HEK293 (cell line): ENCODE data around the gene RACK1.
"Not testable (repeated sequence)": the region's sequence is repeated elsewhere in the genome, so short reads cannot be mapped to it uniquely, and the experiment has no call there.

Experiments
- CTCF ChIA-PET: fragments of 350-600 bp; formaldehyde crosslinking; extraction: SDS; loops from one replicate; lab custom pipeline; 2021; ENCODE audit warnings: antibody characterized with exemption; lab: Yijun Ruan, JAX
- POLR2A ChIA-PET: fragments of 300-600 bp; formaldehyde crosslinking; extraction: SDS; loops from one replicate; lab custom pipeline; 2020; ENCODE audit warnings: antibody characterized with exemption, inconsistent platforms; lab: Yijun Ruan, JAX
- H3K27ac ChIP-seq: fragments of 200-500 bp; sonication (Bioruptor generic); 2 replicates; pipeline ENCODE4 v1.5.1; 2014; ENCODE audit warnings: low read depth, low read length, control low read depth, inconsistent platforms; ENCODE audit errors: extremely low read depth
- H3K36me3 ChIP-seq, 2 experiments: fragments of 200-500 bp in 1 of 2; sonication (Bioruptor generic) in 1 of 2; 1 replicate in 1 of 2; 2 replicates in 1 of 2; pipeline ENCODE4 v1.5.1; 2014 to 2017; ENCODE audit warnings: inconsistent platforms in 2 of 2, low read length in 2 of 2; ENCODE audit not compliant: control insufficient read depth in 2 of 2, insufficient read depth in 1 of 2
- H3K4me1 ChIP-seq: fragments of 200-500 bp; sonication (Bioruptor generic); 2 replicates; pipeline ENCODE4 v1.5.1; 2014; ENCODE audit warnings: mild to moderate bottlenecking, low read length, inconsistent platforms; ENCODE audit not compliant: control insufficient read depth, insufficient read depth
- H3K4me3 ChIP-seq: 2 replicates; pipeline ENCODE4 v1.5.1; 2011; ENCODE audit warnings: low read depth, mild to moderate bottlenecking, control low read depth, low read length, moderate library complexity
- H3K9me3 ChIP-seq: fragments of 200-500 bp; sonication (Bioruptor generic); 2 replicates; pipeline ENCODE4 v1.5.1; 2014; ENCODE audit warnings: low read depth, low read length, inconsistent platforms; ENCODE audit not compliant: control insufficient read depth, insufficient read depth
- GLI2 ChIP-seq: fragments of 450-650 bp; formaldehyde crosslinking; IDR thresholded peaks from 2 replicates; pipeline ENCODE4; 2017; ENCODE audit warnings: missing biosample characterization, missing genetic modification characterization, low read depth, borderline replicate concordance
- ZEB2 ChIP-seq: fragments of 450-650 bp; formaldehyde crosslinking; IDR thresholded peaks from 2 replicates; pipeline ENCODE4 v1.5.1; 2016; ENCODE audit warnings: missing biosample characterization, missing genetic modification characterization
- ZNF18 ChIP-seq: fragments of 450-650 bp; formaldehyde crosslinking; IDR thresholded peaks from 2 replicates; pipeline ENCODE4 v1.5.1; 2016; ENCODE audit warnings: missing biosample characterization, missing genetic modification characterization
- ZNF366 ChIP-seq: fragments of 450-650 bp; formaldehyde crosslinking; conservative IDR thresholded peaks from 2 replicates; pipeline ENCODE4 v1.5.1; 2016; ENCODE audit warnings: missing biosample characterization, missing genetic modification characterization
- ZNF416 ChIP-seq: fragments of 450-650 bp; formaldehyde crosslinking; IDR thresholded peaks from 2 replicates; pipeline ENCODE4 v1.5.1; 2016; ENCODE audit warnings: missing biosample characterization, missing genetic modification characterization
- ZNF580 ChIP-seq: fragments of 450-650 bp; formaldehyde crosslinking; IDR thresholded peaks from 2 replicates; pipeline ENCODE4 v1.5.1; 2016; ENCODE audit warnings: missing biosample characterization, missing genetic modification characterization
- ZNF660 ChIP-seq: fragments of 450-650 bp; IDR thresholded peaks from 2 replicates; pipeline ENCODE4 v1.5.1; 2018; ENCODE audit warnings: missing biosample characterization, mild to moderate bottlenecking, missing genetic modification characterization
- TF ChIP-seq, protein P1 (sequence below): fragments of 450-650 bp; formaldehyde crosslinking; IDR thresholded peaks from 2 replicates; pipeline ENCODE4 v1.5.1; 2016; ENCODE audit warnings: missing biosample characterization, missing genetic modification characterization
- TF ChIP-seq, protein P2 (sequence below): fragments of 450-650 bp; formaldehyde crosslinking; IDR thresholded peaks from 2 replicates; pipeline ENCODE4 v1.5.1; 2016; ENCODE audit warnings: missing biosample characterization, missing genetic modification characterization

Gene RACK1

DNA sequence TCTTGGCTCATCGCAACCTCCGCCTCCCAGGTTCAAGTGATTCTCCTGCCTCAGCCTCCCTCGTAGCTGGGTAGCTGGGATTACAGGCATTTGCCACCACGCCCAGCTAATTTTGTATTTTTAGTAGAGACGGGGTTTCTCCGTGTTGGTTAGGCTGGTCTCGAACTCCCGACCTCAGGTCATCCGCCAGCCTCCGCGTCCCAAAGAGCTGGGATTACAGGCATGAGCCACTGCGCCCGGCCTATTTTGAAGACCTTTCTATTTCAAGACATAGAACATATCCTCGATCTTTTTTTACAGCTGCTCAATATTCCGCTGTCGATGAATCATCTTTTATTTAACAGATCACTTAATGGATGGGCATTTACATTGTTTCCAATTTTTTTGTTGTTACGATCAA, 33.0 kb downstream of the RACK1 start:
- H3K36me3 ChIP-seq, H3K9me3 ChIP-seq, H3K27ac ChIP-seq, H3K4me1 ChIP-seq, H3K4me3 ChIP-seq: not testable (repeated sequence)
- POLR2A ChIA-PET = interaction anchor here (1.0 kb wide), 1 partner anchor 13 kb away, joined by 3 read pairs; the partner anchor contains the start of gene TRIM41
- CTCF ChIA-PET = interaction anchor here (0.8 to 0.9 kb wide), 3 partner anchors 18 to 342 kb away, joined by 3 read pairs; no protein-coding TSS in a partner anchor
- peak; percentile 78 for TF ChIP-seq ZNF580

GRCh38 chr5:181210148-181210547, 33.6 kb downstream of the RACK1 start:
- CTCF ChIA-PET = interaction anchor here (0.9 kb wide), 1 partner anchor 17 kb away, joined by 3 read pairs; no protein-coding TSS in a partner anchor
- H3K36me3 ChIP-seq, H3K4me1 ChIP-seq, H3K9me3 ChIP-seq, H3K27ac ChIP-seq, H3K4me3 ChIP-seq: not testable (repeated sequence)
- POLR2A ChIA-PET = interaction anchor here (1.0 kb wide), 1 partner anchor 13 kb away, joined by 3 read pairs; the partner anchor contains the start of gene TRIM41

DNA sequence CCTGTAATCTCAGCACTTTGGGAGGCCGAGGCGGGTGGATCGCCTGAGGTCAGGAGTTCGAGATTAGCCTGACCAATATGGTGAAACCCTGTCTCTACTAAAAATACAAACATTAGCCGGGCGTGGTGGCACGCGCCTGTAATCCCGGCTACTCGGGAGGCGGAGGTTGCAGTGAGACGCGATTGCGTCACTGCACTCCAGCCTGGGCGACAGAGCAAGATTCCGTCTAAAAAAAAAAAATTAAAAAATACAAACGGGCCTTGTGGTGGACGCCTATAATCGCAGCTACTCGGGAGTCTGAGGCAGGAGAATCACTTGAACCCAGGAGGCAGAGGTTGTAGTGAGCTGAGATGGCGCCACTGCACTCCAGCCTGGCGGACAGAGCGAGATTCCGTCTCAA, 34.7 kb downstream of the RACK1 start:
- CTCF ChIA-PET, H3K4me3 ChIP-seq, H3K4me1 ChIP-seq, H3K27ac ChIP-seq, H3K36me3 ChIP-seq, H3K9me3 ChIP-seq: not testable (repeated sequence)
- POLR2A ChIA-PET = interaction anchor here (1.2 to 5.5 kb wide), 2 partner anchors 17 to 23 kb away, joined by 5 to 86 read pairs; no protein-coding TSS in a partner anchor

DNA sequence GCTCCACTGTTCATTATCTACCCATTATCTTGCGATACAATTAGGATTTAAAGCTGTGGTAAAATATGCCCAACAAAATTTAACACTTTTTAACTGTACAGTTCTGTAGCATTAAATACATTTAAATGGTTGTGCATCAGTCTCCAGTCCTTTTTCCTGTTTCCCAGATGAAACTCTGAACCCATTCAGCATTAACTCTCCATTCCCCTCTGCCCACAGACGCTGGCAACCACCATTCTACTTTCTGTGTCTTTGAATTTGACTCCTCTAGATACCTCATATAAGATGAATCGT, 35.8 kb downstream of the RACK1 start:
- Histone ChIP-seq H3K4me1 (no peaks in the 10 kb centered on the region), H3K4me3 (no peak overlapping the region)
- POLR2A ChIA-PET = interaction anchor here (0.7 to 5.5 kb wide), 9 partner anchors 8 to 347 kb away, joined by 3 to 86 read pairs (median 8); partner anchors contain the start of genes RACK1, TRIM41 and ZFP62
- TF ChIP-seq ZEB2 (tag by site-specific recombination) = 0 out of 2 replicates have a peak, but pooled peaks have one; percentile 3
- peak; percentile 63; the same call in 1 of the 2 replicates for TF ChIP-seq ZNF366 (tag by site-specific recombination)
- TF ChIP-seq, protein P1, sequence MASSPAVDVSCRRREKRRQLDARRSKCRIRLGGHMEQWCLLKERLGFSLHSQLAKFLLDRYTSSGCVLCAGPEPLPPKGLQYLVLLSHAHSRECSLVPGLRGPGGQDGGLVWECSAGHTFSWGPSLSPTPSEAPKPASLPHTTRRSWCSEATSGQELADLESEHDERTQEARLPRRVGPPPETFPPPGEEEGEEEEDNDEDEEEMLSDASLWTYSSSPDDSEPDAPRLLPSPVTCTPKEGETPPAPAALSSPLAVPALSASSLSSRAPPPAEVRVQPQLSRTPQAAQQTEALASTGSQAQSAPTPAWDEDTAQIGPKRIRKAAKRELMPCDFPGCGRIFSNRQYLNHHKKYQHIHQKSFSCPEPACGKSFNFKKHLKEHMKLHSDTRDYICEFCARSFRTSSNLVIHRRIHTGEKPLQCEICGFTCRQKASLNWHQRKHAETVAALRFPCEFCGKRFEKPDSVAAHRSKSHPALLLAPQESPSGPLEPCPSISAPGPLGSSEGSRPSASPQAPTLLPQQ (tag by site-specific recombination) = 0 out of 2 replicates have a peak, but pooled peaks have one; percentile 6
- no peak for TF ChIP-seq GLI2 (tag by site-specific recombination)
- TF ChIP-seq, protein P2, sequence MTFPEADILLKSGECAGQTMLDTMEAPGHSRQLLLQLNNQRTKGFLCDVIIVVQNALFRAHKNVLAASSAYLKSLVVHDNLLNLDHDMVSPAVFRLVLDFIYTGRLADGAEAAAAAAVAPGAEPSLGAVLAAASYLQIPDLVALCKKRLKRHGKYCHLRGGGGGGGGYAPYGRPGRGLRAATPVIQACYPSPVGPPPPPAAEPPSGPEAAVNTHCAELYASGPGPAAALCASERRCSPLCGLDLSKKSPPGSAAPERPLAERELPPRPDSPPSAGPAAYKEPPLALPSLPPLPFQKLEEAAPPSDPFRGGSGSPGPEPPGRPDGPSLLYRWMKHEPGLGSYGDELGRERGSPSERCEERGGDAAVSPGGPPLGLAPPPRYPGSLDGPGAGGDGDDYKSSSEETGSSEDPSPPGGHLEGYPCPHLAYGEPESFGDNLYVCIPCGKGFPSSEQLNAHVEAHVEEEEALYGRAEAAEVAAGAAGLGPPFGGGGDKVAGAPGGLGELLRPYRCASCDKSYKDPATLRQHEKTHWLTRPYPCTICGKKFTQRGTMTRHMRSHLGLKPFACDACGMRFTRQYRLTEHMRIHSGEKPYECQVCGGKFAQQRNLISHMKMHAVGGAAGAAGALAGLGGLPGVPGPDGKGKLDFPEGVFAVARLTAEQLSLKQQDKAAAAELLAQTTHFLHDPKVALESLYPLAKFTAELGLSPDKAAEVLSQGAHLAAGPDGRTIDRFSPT (tag by site-specific recombination) = peak; percentile 44; the same call in 1 of the 2 replicates
- peak; percentile 90; the same call in 1 of the 2 replicates for TF ChIP-seq ZNF660 (tag by site-specific recombination)
- 0 out of 2 replicates have a peak, but pooled peaks have one; percentile 8 for TF ChIP-seq ZNF18 (tag by site-specific recombination)
- TF ChIP-seq ZNF416 (tag by site-specific recombination) = no peak
- TF ChIP-seq, all 188 proteins: peak for 6
- CTCF ChIA-PET = interaction anchor here (1.5 to 2.2 kb wide), 3 partner anchors 15 to 39 kb away, joined by 3 to 11 read pairs (median 8); partner anchors contain the start of gene TRIM41
- Histone ChIP-seq H3K9me3 (no peaks in the 10 kb centered on the region), H3K27ac (no peak overlapping the region), H3K36me3 (no peaks in the 10 kb centered on the region)
